K562 (cell line): ENCODE measurements around the gene EXOC4. TPM values are rescaled to one million over a fixed set of nuclear protein-coding genes. Genes with fewer than 3 reads are reported as not detected.
A peak's percentile ranks its signal among the peaks of the same experiment; 100 is the strongest.

Source experiments
- ATAC-seq: fragments of 200-7000 bp; cut with Tn5 transposase; 3 replicates; pipeline ENCODE4 v1.9.1; 2020; ENCODE audit warnings: moderate library complexity
- BruUV-seq: library from RNA; stranded (reverse); fragments of 400-500 nt; replicated peaks from 2 replicates; lab custom pipeline; 2021; lab: Mats Ljungman, UMichigan
- CTCF ChIA-PET: fragments of 300-600 bp; formaldehyde crosslinking; extraction: SDS; loops from one replicate; lab custom pipeline; 2021; ENCODE audit warnings: low intra/inter-chr PET ratio; lab: Yijun Ruan, JAX
- POLR2A ChIA-PET: fragments of 300-600, 350-650 bp; sonication (Branson Sonifier 250); formaldehyde crosslinking; extraction: SDS; loops from one replicate; lab custom pipeline; 2021; ENCODE audit warnings: antibody characterized with exemption, inconsistent platforms; lab: Yijun Ruan, JAX
- DNase-seq, 4 experiments: peaks; one replicate each; pipeline versions ENCODE4 v3.0.0 to v3.0.0-alpha.2; 2011 to 2018; ENCODE audit warnings: low spot score in 3 of 4, mixed read lengths in 3 of 4; ENCODE audit errors: extremely low read depth in 1 of 4
- FAIRE-seq: peaks from 2 replicates; lab custom pipeline; 2011; peaks lifted over from hg19 to GRCh38; lab: Jason Lieb, UNC
- H2AFZ ChIP-seq: 2 replicates; pipeline ENCODE4 v1.6.0; 2011; ENCODE audit warnings: low read depth, low read length, control low read depth, inconsistent platforms
- H3K27ac ChIP-seq: fragments of 200-600 bp; 3 replicates; pipeline ENCODE4 v1.8.0; 2011; ENCODE audit warnings: low read depth, mild to moderate bottlenecking, control low read depth, inconsistent platforms, low read length, moderate library complexity, mixed read lengths; ENCODE audit errors: extremely low read depth
- H3K27me3 ChIP-seq, 2 experiments: fragments of 300-600 bp in 1 of 2; 2 replicates in 1 of 2; 3 replicates in 1 of 2; pipeline versions ENCODE4 v1.6.0 to v1.8.0; 2011; ENCODE audit warnings: inconsistent platforms in 2 of 2, low read length in 2 of 2, mild to moderate bottlenecking in 1 of 2, mixed read lengths in 1 of 2, moderate library complexity in 1 of 2; ENCODE audit not compliant: control insufficient read depth in 2 of 2, insufficient read depth in 2 of 2
- H3K36me3 ChIP-seq: fragments of 300-600 bp; 3 replicates; pipeline ENCODE4 v1.8.0; 2011; ENCODE audit warnings: mild to moderate bottlenecking, low read length, inconsistent platforms; ENCODE audit not compliant: control insufficient read depth, insufficient read depth
- H3K4me1 ChIP-seq, 2 experiments: fragments of 200-600 bp in 1 of 2; replicated peaks in 1 of 2; 2 replicates in 1 of 2; 3 replicates in 1 of 2; pipeline versions ENCODE4 v1.5.1 to v1.8.0; 2011; ENCODE audit warnings: inconsistent platforms in 2 of 2, low read length in 2 of 2, mild to moderate bottlenecking in 1 of 2, mixed read lengths in 1 of 2, moderate library complexity in 1 of 2; ENCODE audit not compliant: control insufficient read depth in 2 of 2, insufficient read depth in 2 of 2
- H3K4me2 ChIP-seq: 2 replicates; pipeline ENCODE4 v1.6.1; 2011; ENCODE audit warnings: low read length, control low read depth, inconsistent platforms, mixed read lengths; ENCODE audit not compliant: insufficient read depth
- H3K4me3 ChIP-seq: fragments of 200-600 bp; sonication (generic), shearing (Covaris generic); 2 replicates; pipeline ENCODE4 v1.5.1; 2016; ENCODE audit warnings: control low read depth, inconsistent platforms
- H3K79me2 ChIP-seq: fragments of 200-600 bp; 3 replicates; pipeline ENCODE4 v1.8.0; 2011; ENCODE audit warnings: low read length, inconsistent platforms; ENCODE audit not compliant: control insufficient read depth, insufficient read depth
- H3K9ac ChIP-seq, 2 experiments: 2 replicates each; pipeline versions ENCODE4 v1.6.0 to v1.6.1; 2011; ENCODE audit warnings: low read depth in 2 of 2, low read length in 2 of 2, control low read depth in 1 of 2, inconsistent platforms in 1 of 2, mild to moderate bottlenecking in 1 of 2, mixed read lengths in 1 of 2; ENCODE audit not compliant: insufficient read depth in 1 of 2
- H3K9me1 ChIP-seq: one replicate; pipeline ENCODE4 v1.6.0; 2011; ENCODE audit warnings: inconsistent platforms, mild to moderate bottlenecking, low read length, moderate library complexity; ENCODE audit not compliant: control insufficient read depth, insufficient read depth
- H3K9me3 ChIP-seq: replicated peaks from 2 replicates; pipeline ENCODE4 v1.5.1; 2011; ENCODE audit warnings: low read depth, low read length, inconsistent platforms; ENCODE audit not compliant: control insufficient read depth, insufficient read depth
- H4K20me1 ChIP-seq: replicated peaks from 2 replicates; pipeline ENCODE4 v1.6.1; 2011; ENCODE audit warnings: low read length, inconsistent platforms, mixed read lengths; ENCODE audit not compliant: control insufficient read depth, insufficient read depth
- ATF7 ChIP-seq: fragments of 450-650 bp; IDR thresholded peaks from 2 replicates; pipeline ENCODE4 v1.7.1; 2014; ENCODE audit warnings: mild to moderate bottlenecking, moderate library complexity
- FOXA1 ChIP-seq: fragments of 450-650 bp; IDR thresholded peaks from 2 replicates; pipeline ENCODE4 v1.6.1; 2016; ENCODE audit warnings: mild to moderate bottlenecking, borderline replicate concordance
- HNRNPLL ChIP-seq: fragments of 200-400 bp; formaldehyde crosslinking; IDR thresholded peaks from 2 replicates; pipeline ENCODE4 v1.6.1; 2017; ENCODE audit warnings: low read length, low read depth, mild to moderate bottlenecking; ENCODE audit not compliant: poor library complexity, severe bottlenecking
- MBD2 ChIP-seq: sonication (generic); IDR thresholded peaks from 2 replicates; pipeline ENCODE4 v1.6.1; 2016; ENCODE audit warnings: low read depth, borderline replicate concordance
- MED1 ChIP-seq: sonication (generic); formaldehyde crosslinking; IDR thresholded peaks from 2 replicates; pipeline ENCODE4 v1.8.1; 2023; ENCODE audit warnings: missing genetic modification reagents, borderline replicate concordance
- NBN ChIP-seq: fragments of 450-650 bp; IDR thresholded peaks from 2 replicates; pipeline ENCODE4 v1.6.1; 2016; ENCODE audit warnings: low read depth, mild to moderate bottlenecking
- RHOXF2B ChIP-seq: fragments of 250-450 bp; sonication (Bioruptor Pico); conservative IDR thresholded peaks from 2 replicates; pipeline ENCODE4 v1.5.1; 2021
- SIN3B ChIP-seq: fragments of 450-650 bp; IDR thresholded peaks from 2 replicates; pipeline ENCODE4 v1.6.1; 2017; ENCODE audit warnings: low read depth, mild to moderate bottlenecking, moderate library complexity
- ZNF197 ChIP-seq: fragments of 200-800 bp; sonication (Bioruptor generic); IDR thresholded peaks from 2 replicates; pipeline ENCODE4 v1.6.1; 2016; ENCODE audit warnings: low read depth, missing genetic modification characterization, missing compliant biosample characterization
- ZNF75A ChIP-seq: fragments of 450-650 bp; formaldehyde crosslinking; IDR thresholded peaks from 2 replicates; pipeline ENCODE4 v1.4.0; 2020; ENCODE audit warnings: mild to moderate bottlenecking
- WGBS: fragments of 100-300 bp; shearing (Covaris generic); methylation state at CpG from one replicate; pipeline ENCODE4 v1.1.6; 2016; ENCODE audit warnings: low coverage, mixed read lengths; ENCODE audit not compliant: insufficient coverage; ENCODE audit errors: missing lambda C conversion rate; 5-methylcytosine and 5-hydroxymethylcytosine counted together
- in situ Hi-C: fragments of 300-500 bp; cut with MboI; formaldehyde crosslinking; loops from 4 replicates; pipeline ENCODE4 v1.15.0; 2018; ENCODE audit warnings: inconsistent platforms, mixed read lengths
- intact Hi-C: fragments of 100-400 bp; cut with micrococcal nuclease; formaldehyde crosslinking; loops from 2 replicates; pipeline ENCODE4 v1.14.2; 2022
- polyA plus RNA-seq, 8 experiments: library from polyadenylated mRNA; depleted of rRNA in 4 of 8; stranded (reverse) in 5 of 8; unstranded in 3 of 8; fragments of >200 nt; fragmentation: Nextera tagmentation in 2 of 8; fragmentation: Illumina TruSeq in 1 of 8; extraction: Ambion mirVana in 2 of 8; extraction: Trizol in 1 of 8; gene quantifications; 2 replicates each; pipeline versions ENCODE4 v1.2.1 to v1.2.3, GENCODE V29; 2011 to 2014; ENCODE audit warnings: inconsistent platforms in 1 of 8, missing spikeins in 1 of 8
- total RNA-seq, 7 experiments: library from RNA; depleted of rRNA in 6 of 7; stranded (reverse); fragments of >200 nt in 6 of 7; fragmentation: Illumina TruSeq in 2 of 7; extraction: Trizol in 2 of 7; gene quantifications; 2 replicates each; pipeline versions ENCODE4 v1.2.1 to v1.2.3, GENCODE V29; 2011 to 2021; ENCODE audit warnings: low replicate concordance in 1 of 7
- TF ChIP-seq, protein P1 (sequence below): fragments of 450-650 bp; IDR thresholded peaks from 2 replicates; pipeline ENCODE4 v1.6.1; 2018; ENCODE audit warnings: mild to moderate bottlenecking, low read depth; ENCODE audit not compliant: partially characterized antibody
- TF ChIP-seq, protein P2 (sequence below), 3 experiments: IDR thresholded peaks in 2 of 3; conservative IDR thresholded peaks in 1 of 3; 2 replicates each; pipeline ENCODE4 v1.5.1; 2011 to 2012; ENCODE audit warnings: low read length in 3 of 3, mild to moderate bottlenecking in 3 of 3, control low read depth in 2 of 3, improper control_type of control experiment in 1 of 3, inconsistent platforms in 1 of 3, low read depth in 1 of 3, mixed read lengths in 1 of 3, moderate library complexity in 1 of 3; ENCODE audit not compliant: insufficient read depth in 2 of 3
- TF ChIP-seq, protein P3 (sequence below): fragments of 250-450 bp; sonication (Bioruptor Pico); IDR thresholded peaks from 2 replicates; pipeline ENCODE4 v1.8.0; 2022; ENCODE audit warnings: moderate library complexity, mild to moderate bottlenecking, inconsistent platforms
- TF ChIP-seq, protein P4 (sequence below): sonication (generic); formaldehyde crosslinking; IDR thresholded peaks from 2 replicates; pipeline ENCODE4 v1.8.0; 2022; ENCODE audit warnings: mild to moderate bottlenecking, missing genetic modification reagents

The EXOC4 gene
- total and polyA plus RNA-seq, 9 of the 15 experiments (the other 6 are each of a cell fraction or from before 2014, with no cell fraction given): 18.5 to 73.1 (median 46.6) TPM

DNA sequence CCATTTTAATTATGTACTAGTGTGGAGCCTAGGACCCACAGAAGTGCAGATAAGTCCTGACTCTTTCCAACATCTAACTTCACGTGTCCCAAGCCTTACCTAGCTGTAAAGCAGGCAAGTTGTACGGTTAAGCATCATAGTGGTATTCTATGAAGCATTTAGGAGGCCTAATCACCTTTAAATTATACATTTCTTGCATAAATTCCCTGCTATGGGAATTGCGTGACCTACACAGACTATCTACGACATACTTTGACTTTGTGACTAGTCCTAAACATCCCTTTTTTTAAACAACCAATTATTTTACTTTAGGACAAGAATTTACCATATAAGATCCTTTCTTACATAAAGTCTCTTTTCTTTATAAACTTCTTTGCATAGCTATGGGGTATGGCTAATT, 836.6 kb downstream of the EXOC4 start (continued):
- TF ChIP-seq, protein P1, sequence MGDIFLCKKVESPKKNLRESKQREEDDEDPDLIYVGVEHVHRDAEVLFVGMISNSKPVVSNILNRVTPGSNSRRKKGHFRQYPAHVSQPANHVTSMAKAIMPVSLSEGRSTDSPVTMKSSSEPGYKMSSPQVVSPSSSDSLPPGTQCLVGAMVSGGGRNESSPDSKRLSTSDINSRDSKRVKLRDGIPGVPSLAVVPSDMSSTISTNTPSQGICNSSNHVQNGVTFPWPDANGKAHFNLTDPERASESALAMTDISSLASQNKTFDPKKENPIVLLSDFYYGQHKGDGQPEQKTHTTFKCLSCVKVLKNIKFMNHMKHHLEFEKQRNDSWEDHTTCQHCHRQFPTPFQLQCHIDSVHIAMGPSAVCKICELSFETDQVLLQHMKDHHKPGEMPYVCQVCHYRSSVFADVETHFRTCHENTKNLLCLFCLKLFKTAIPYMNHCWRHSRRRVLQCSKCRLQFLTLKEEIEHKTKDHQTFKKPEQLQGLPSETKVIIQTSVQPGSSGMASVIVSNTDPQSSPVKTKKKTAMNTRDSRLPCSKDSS: peak; percentile 76

DNA sequence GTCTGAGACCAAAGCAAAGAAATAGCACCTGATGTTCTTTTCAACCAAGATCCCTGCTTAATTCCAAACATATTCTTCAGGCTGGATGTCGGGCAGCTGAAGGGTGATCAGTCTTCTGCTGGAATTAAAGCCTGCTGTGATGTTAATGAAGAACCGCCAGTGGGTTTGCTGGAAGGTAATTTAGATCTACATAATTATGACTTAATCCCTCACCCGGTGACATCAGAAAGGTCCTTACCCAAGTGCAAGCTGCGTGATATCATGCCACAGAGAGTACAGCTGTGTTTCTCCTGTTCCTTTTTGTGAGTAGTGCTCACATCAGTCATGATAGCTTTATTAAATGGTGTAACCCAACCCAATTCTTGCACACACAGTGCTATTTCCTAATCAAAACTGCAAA, 845.2 kb downstream of the EXOC4 start:
- no peak overlapping the region for H3K27ac ChIP-seq
- H4K20me1 ChIP-seq: no peaks in the 10 kb centered on the region
- no peak overlapping the region for H2AFZ ChIP-seq
- DNase-seq (no peak), ATAC-seq (no peak), FAIRE-seq (no peak)
- in situ Hi-C loops (no loop called here), intact Hi-C loops (no loop called here)
- H3K27me3 ChIP-seq: peaks cover 0 to 5% of the 10 kb centered on the region in 2 experiments; a peak in 1 of 5 replicates
- H3K4me2 ChIP-seq: no peak overlapping the region
- CTCF ChIA-PET: no interaction called here
- no peaks in the 10 kb centered on the region for H3K9me3 ChIP-seq
- H3K79me2 ChIP-seq: no peaks in the 10 kb centered on the region
- POLR2A ChIA-PET: no interaction called here
- no peak overlapping the region for H3K9ac ChIP-seq
- no peaks in the 10 kb centered on the region for H3K4me1 ChIP-seq
- BruUV-seq: no TSS peak
- no peaks in the 10 kb centered on the region for H3K9me1 ChIP-seq
- no peaks in the 10 kb centered on the region for H3K36me3 ChIP-seq
- 7% methylated on average over 4 of the region's 4 CpGs for WGBS
- no peak overlapping the region for H3K4me3 ChIP-seq
- TF ChIP-seq MED1 (CRISPR knock-in tag) (no peak), ZNF197 (CRISPR knock-in tag) (no peak), HNRNPLL (no peak), SIN3B (no peak), MBD2 (no peak), ATF7 (no peak), RHOXF2B (no peak), FOXA1 (no peak), NBN (no peak), ZNF75A (no peak)
- TF ChIP-seq, protein P2, sequence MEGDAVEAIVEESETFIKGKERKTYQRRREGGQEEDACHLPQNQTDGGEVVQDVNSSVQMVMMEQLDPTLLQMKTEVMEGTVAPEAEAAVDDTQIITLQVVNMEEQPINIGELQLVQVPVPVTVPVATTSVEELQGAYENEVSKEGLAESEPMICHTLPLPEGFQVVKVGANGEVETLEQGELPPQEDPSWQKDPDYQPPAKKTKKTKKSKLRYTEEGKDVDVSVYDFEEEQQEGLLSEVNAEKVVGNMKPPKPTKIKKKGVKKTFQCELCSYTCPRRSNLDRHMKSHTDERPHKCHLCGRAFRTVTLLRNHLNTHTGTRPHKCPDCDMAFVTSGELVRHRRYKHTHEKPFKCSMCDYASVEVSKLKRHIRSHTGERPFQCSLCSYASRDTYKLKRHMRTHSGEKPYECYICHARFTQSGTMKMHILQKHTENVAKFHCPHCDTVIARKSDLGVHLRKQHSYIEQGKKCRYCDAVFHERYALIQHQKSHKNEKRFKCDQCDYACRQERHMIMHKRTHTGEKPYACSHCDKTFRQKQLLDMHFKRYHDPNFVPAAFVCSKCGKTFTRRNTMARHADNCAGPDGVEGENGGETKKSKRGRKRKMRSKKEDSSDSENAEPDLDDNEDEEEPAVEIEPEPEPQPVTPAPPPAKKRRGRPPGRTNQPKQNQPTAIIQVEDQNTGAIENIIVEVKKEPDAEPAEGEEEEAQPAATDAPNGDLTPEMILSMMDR (IDR thresholded peaks at IDR 0.05 in 2 of 3, conservative IDR thresholded peaks at IDR 0.05 in 1 of 3; ENCODE audit: insufficient read depth in 2 of 3, low read depth in 1 of 3, low read length in 3 of 3): no peak
- TF ChIP-seq, protein P3, sequence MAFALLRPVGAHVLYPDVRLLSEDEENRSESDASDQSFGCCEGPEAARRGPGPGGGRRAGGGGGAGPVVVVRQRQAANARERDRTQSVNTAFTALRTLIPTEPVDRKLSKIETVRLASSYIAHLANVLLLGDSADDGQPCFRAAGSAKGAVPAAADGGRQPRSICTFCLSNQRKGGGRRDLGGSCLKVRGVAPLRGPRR: no peak
- TF ChIP-seq, protein P4, sequence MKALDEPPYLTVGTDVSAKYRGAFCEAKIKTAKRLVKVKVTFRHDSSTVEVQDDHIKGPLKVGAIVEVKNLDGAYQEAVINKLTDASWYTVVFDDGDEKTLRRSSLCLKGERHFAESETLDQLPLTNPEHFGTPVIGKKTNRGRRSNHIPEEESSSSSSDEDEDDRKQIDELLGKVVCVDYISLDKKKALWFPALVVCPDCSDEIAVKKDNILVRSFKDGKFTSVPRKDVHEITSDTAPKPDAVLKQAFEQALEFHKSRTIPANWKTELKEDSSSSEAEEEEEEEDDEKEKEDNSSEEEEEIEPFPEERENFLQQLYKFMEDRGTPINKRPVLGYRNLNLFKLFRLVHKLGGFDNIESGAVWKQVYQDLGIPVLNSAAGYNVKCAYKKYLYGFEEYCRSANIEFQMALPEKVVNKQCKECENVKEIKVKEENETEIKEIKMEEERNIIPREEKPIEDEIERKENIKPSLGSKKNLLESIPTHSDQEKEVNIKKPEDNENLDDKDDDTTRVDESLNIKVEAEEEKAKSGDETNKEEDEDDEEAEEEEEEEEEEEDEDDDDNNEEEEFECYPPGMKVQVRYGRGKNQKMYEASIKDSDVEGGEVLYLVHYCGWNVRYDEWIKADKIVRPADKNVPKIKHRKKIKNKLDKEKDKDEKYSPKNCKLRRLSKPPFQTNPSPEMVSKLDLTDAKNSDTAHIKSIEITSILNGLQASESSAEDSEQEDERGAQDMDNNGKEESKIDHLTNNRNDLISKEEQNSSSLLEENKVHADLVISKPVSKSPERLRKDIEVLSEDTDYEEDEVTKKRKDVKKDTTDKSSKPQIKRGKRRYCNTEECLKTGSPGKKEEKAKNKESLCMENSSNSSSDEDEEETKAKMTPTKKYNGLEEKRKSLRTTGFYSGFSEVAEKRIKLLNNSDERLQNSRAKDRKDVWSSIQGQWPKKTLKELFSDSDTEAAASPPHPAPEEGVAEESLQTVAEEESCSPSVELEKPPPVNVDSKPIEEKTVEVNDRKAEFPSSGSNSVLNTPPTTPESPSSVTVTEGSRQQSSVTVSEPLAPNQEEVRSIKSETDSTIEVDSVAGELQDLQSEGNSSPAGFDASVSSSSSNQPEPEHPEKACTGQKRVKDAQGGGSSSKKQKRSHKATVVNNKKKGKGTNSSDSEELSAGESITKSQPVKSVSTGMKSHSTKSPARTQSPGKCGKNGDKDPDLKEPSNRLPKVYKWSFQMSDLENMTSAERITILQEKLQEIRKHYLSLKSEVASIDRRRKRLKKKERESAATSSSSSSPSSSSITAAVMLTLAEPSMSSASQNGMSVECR (CRISPR knock-in tag): no peak
